ENCODE data around the gene HNF4A.

DNA sequence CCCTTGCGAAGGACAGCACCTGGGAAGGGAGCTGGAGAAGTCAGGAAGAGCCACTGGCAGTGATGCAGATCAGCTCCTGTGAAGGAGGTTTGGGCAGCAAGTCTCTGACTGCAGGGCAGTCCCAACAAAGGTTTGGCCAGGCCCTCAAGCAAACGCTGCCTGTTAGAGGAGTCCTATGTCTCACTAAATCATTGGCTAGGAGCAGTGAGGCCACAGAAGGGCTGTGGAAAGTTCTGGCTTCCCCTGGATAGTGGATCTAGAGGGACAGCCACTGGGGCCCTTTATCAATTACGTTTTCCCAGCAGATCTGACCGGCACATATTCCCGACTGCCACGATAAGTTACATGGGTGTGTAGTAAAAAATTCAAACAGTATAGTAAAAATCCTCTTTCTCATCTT, 122.7 kb downstream of the HNF4A start:
- TF ChIP-seq CTCF (IDR thresholded peaks at IDR 0.05) (no peak), POLR2AphosphoS5 (IDR thresholded peaks at IDR 0.05) (no peak), POLR2A (IDR thresholded peaks at IDR 0.05; ENCODE audit: low read depth) (no peak), EP300 (IDR thresholded peaks at IDR 0.05) (no peak)

Measured in esophagus muscularis mucosa (tissue), 4 donors.